GM21367 (cell line): ENCODE data around the gene TENT4A.

Experiments
- ATAC-seq: cut with Tn5 transposase; IDR thresholded peaks from one replicate; pipeline ENCODE4 v1.9.1; 2021; ENCODE audit not compliant: unreplicated experiment

TENT4A gene

GRCh38 chr5:6749026-6749716, 35.9 kb downstream of the TENT4A start:
- no peak for ATAC-seq

- ATAC-seq = no peak
Observed at GRCh38 chr5:6750142-6750840, 37.1 kb downstream of the TENT4A start.

- ATAC-seq = no peak
Observed at GRCh38 chr5:6750951-6751685, 37.9 kb downstream of the TENT4A start.

GRCh38 chr5:6752236-6752635, 39.0 kb downstream of the TENT4A start:
- ATAC-seq = no peak

GRCh38 chr5:6752782-6753181, 39.5 kb downstream of the TENT4A start:
- no peak for ATAC-seq

GRCh38 chr5:6753851-6754250, 40.6 kb downstream of the TENT4A start:
- ATAC-seq = no peak

- no peak for ATAC-seq
Observed at GRCh38 chr5:6754766-6755165, 41.5 kb downstream of the TENT4A start.

GRCh38 chr5:6755519-6755918, 42.3 kb downstream of the TENT4A start:
- no peak for ATAC-seq

- ATAC-seq = no peak
Observed at GRCh38 chr5:6755941-6756340, 42.7 kb downstream of the TENT4A start.

GRCh38 chr5:6757414-6757969, 44.3 kb downstream of the TENT4A start:
- no peak for ATAC-seq

- ATAC-seq = no peak
Observed at GRCh38 chr5:6758236-6758635, 45.0 kb downstream of the TENT4A start.

- ATAC-seq = no peak
Observed at GRCh38 chr5:6758706-6759105, 45.5 kb downstream of the TENT4A start.

GRCh38 chr5:6759401-6759800, 46.2 kb downstream of the TENT4A start:
- no peak for ATAC-seq

GRCh38 chr5:6759983-6760382, 46.8 kb downstream of the TENT4A start:
- ATAC-seq = no peak

GRCh38 chr5:6760686-6761085, 47.5 kb downstream of the TENT4A start:
- ATAC-seq = no peak

GRCh38 chr5:6761333-6761732, 48.1 kb downstream of the TENT4A start:
- ATAC-seq = no peak

- ATAC-seq = no peak
Observed at GRCh38 chr5:6762116-6762515, 48.9 kb downstream of the TENT4A start.

GRCh38 chr5:6762697-6763096, 49.5 kb downstream of the TENT4A start:
- ATAC-seq = no peak

GRCh38 chr5:6763191-6763590, 50.0 kb downstream of the TENT4A start:
- ATAC-seq = no peak

GRCh38 chr5:6765612-6766525, 52.6 kb downstream of the TENT4A start:
- peak; percentile 82 for ATAC-seq
